T-cell (primary cell): ENCODE results near the gene SIPA1L3. TPM values are rescaled to one million over a fixed set of nuclear protein-coding genes. Genes with fewer than 3 reads are reported as not detected.

ENCODE experiments used
- ATAC-seq, 4 experiments: fragments of 200-7000 bp in 3 of 4; fragments of 150-1000 bp in 1 of 4; cut with Tn5 transposase; replicated peaks in 1 of 4; 1 replicate in 3 of 4; 2 replicates in 1 of 4; pipeline ENCODE4 v1.10.0; 2021; ENCODE audit warnings: moderate library complexity in 3 of 4, mild to moderate bottlenecking in 2 of 4, moderate number of reproducible peaks in 1 of 4
- CTCF ChIA-PET, 2 donors: fragments of 300-600 bp; sonication (Branson Sonifier 250); formaldehyde crosslinking; loops; one replicate each; lab custom pipeline; 2022; ENCODE audit warnings: antibody characterized with exemption in 2 of 2; lab: Charles Lee
- POLR2A ChIA-PET, 2 donors: fragments of 300-600 bp; sonication (Branson Sonifier 250); formaldehyde crosslinking; loops; one replicate each; lab custom pipeline; 2022; ENCODE audit warnings: antibody characterized with exemption in 2 of 2; lab: Charles Lee
- DNase-seq, 35 experiments: peaks; one replicate each; pipeline versions ENCODE4 v3.0.0 to v3.0.0-alpha.2; 2013 to 2023
- H3K27ac ChIP-seq: one replicate; pipeline ENCODE4 v1.5.1; 2013; ENCODE audit warnings: low read length
- H3K27me3 ChIP-seq, 2 experiments: replicated peaks in 1 of 2; 1 replicate in 1 of 2; 2 replicates in 1 of 2; pipeline versions ENCODE4 v1.6.1 to v1.7.0; 2013; ENCODE audit warnings: low read length in 1 of 2, mixed read lengths in 1 of 2; ENCODE audit not compliant: control insufficient read depth in 2 of 2, insufficient read depth in 2 of 2; ENCODE audit errors: extremely low read depth in 1 of 2
- H3K36me3 ChIP-seq, 2 donors: 1 replicate in 1 of 2; 2 replicates in 1 of 2; pipeline versions ENCODE4 v1.6.1 to v1.7.0; 2013; ENCODE audit warnings: low read length in 1 of 2; ENCODE audit not compliant: control insufficient read depth in 2 of 2, insufficient read depth in 1 of 2; ENCODE audit errors: extremely low read depth in 1 of 2
- H3K4me1 ChIP-seq, 2 experiments: 1 replicate in 1 of 2; 2 replicates in 1 of 2; pipeline versions ENCODE4 v1.6.1 to v1.7.0; 2013; ENCODE audit warnings: low read length in 2 of 2, mixed read lengths in 1 of 2; ENCODE audit not compliant: insufficient read depth in 2 of 2, control insufficient read depth in 1 of 2; ENCODE audit errors: extremely low read depth in 1 of 2
- H3K4me3 ChIP-seq, 2 donors: 1 replicate in 1 of 2; 2 replicates in 1 of 2; pipeline versions ENCODE4 v1.5.1 to v1.7.0; 2013; ENCODE audit warnings: mild to moderate bottlenecking in 2 of 2, low read length in 1 of 2, moderate library complexity in 1 of 2; ENCODE audit not compliant: control insufficient read depth in 1 of 2; ENCODE audit errors: extremely low read depth in 1 of 2
- H3K9me3 ChIP-seq: 2 replicates; pipeline ENCODE4 v1.7.0; 2013
- H3K27ac Mint-ChIP-seq, 2 donors: one replicate each; pipeline ENCODE4 v1.8.0; 2020 to 2021; ENCODE audit warnings: mild to moderate bottlenecking in 2 of 2, mixed read lengths in 2 of 2
- H3K27me3 Mint-ChIP-seq, 2 donors: one replicate each; pipeline ENCODE4 v1.8.0; 2021 to 2022; ENCODE audit warnings: mixed read lengths in 2 of 2
- H3K36me3 Mint-ChIP-seq: one replicate; pipeline ENCODE4 v1.8.0; 2021; ENCODE audit warnings: mixed read lengths
- H3K4me1 Mint-ChIP-seq, 3 donors: one replicate each; pipeline ENCODE4 v1.8.0; 2020 to 2022; ENCODE audit warnings: mixed read lengths in 3 of 3, mild to moderate bottlenecking in 1 of 3
- H3K4me3 Mint-ChIP-seq, 3 donors: one replicate each; pipeline ENCODE4 v1.8.0; 2020 to 2022; ENCODE audit warnings: mild to moderate bottlenecking in 3 of 3, mixed read lengths in 3 of 3, moderate library complexity in 3 of 3
- H3K9me3 Mint-ChIP-seq, 3 donors: one replicate each; pipeline ENCODE4 v1.8.0; 2020 to 2022; ENCODE audit warnings: mixed read lengths in 3 of 3
- WGBS: methylation state at CpG from one replicate; pipeline ENCODE4 v1.1.5; 2013; ENCODE audit warnings: missing lambda C conversion rate; ENCODE audit not compliant: insufficient coverage; 5-methylcytosine and 5-hydroxymethylcytosine counted together
- total RNA-seq, 35 experiments: library from RNA in 6 of 35; stranded (reverse) in 6 of 35; fragments of 120-200 nt in 1 of 35; gene quantifications; one replicate each; pipeline versions ENCODE4 v1.2.1 to v1.2.4 and lab custom pipeline; 2013 to 2026

Gene SIPA1L3
- total RNA-seq, 5 donors from 2014 or later (not counting 1 experiment from before 2014, with no cell fraction given), result 26.2 to 40.6 (median 35.5) TPM

DNA sequence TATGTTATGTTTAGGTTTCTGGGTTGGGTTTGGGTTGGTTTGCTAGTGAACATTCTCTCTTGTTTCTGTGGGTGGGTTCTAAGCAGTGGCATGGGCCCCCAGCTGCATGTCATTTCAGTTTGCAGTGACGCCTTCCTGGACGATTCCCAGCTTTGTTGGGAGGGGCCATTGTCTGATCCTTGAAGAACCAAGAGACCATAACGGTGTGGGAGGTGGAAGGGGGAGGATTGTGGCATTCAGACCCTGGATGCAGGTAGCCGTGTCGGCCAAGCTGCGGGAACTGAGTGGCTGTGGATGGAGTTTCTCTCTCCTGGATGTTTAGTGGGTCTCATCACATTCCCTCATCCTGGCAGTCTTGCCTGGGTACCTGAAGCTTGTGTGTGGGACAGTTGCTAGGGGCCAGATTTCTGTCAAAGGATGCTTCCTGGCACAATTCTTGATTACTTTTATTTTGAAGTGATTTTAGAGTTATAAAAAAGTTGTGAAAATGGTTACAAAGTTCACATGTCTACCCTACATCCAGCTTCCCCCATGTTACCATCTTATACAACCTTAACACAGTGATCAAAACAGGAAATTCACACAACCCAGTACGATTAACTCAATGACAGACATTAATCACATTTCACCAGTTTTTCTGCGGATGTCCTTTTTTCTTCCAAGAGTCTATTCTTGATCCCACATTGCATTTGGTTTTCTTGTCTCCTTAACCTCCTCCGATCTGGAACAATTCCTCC is 123.8 kb downstream of the SIPA1L3 start:
- H3K36me3 ChIP-seq, result peaks cover 5% of the 10 kb centered on the region in 2 donors
- no peak for DNase-seq
- Mint-ChIP-seq H3K27me3 (no peaks in the 10 kb centered on the region), H3K9me3 (peaks cover 0 to 5% (median 4%) of the 10 kb centered on the region in 3 donors), H3K27ac (no peak overlapping the region), H3K4me3 (no peak overlapping the region), H3K4me1 (peaks cover 0 to 16% (median 6%) of the 10 kb centered on the region in 3 donors), H3K36me3 (peaks cover 31% of the 10 kb centered on the region)
- ATAC-seq, result no peak
- no peaks in the 10 kb centered on the region for H3K9me3 ChIP-seq
- H3K27me3 ChIP-seq, result no peaks in the 10 kb centered on the region
- 75% methylated on average over 6 of the region's 9 CpGs for WGBS
- ChIA-PET CTCF (no interaction called here), POLR2A (no interaction called here)
- no peak overlapping the region for H3K4me3 ChIP-seq
- no peaks in the 10 kb centered on the region for H3K4me1 ChIP-seq
- H3K27ac ChIP-seq, result no peak overlapping the region

DNA sequence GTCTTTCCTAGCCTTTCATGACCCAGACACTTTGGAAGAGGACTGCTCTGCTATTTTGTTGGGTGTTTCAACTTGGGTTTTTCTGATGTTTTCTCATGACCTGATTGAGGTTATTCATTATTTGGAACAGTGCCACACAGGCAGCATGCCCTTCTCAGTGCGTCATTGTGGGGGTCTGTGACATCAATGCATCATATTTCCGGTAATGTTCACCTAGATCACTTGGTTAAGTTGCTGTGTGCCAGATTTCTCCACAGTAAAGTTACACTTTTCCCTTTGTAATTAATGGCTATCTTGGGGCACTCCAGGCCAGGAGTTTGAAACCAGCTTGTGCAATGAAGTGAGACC is 124.4 kb downstream of the SIPA1L3 start:
- Histone ChIP-seq H3K4me1 (no peaks in the 10 kb centered on the region), H3K36me3 (peaks cover 5% of the 10 kb centered on the region in 2 donors), H3K4me3 (no peak overlapping the region), H3K9me3 (no peaks in the 10 kb centered on the region), H3K27me3 (no peaks in the 10 kb centered on the region), H3K27ac (no peak overlapping the region)
- Mint-ChIP-seq H3K4me3 (no peak overlapping the region), H3K27me3 (no peaks in the 10 kb centered on the region), H3K36me3 (peaks cover 31% of the 10 kb centered on the region), H3K9me3 (peaks cover 0 to 5% (median 4%) of the 10 kb centered on the region in 3 donors), H3K27ac (no peak overlapping the region), H3K4me1 (peaks cover 0 to 17% (median 6%) of the 10 kb centered on the region in 3 donors)
- ChIA-PET POLR2A (no interaction called here), CTCF (no interaction called here)
- ATAC-seq, result no peak
- 100% methylated on average over 1 of the region's 2 CpGs for WGBS
- no peak for DNase-seq

DNA sequence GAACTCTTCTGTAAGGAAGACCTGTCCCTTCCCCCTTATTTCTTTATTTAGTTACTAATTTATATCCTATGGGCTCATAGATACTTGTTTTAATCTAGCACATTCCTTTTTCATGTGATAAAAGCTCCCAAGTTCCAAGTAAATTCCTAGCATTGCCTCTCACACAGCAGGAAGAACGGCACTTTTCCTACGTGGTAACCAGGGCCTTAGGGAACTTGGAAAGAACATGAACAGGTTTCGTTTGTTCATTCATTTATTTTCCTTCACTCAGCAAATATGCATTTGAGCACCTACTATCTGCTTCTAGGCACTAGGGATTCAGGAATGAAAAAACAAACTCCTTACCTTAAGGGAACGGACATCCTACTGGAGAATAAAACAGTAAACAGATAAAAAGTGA is 125.1 kb downstream of the SIPA1L3 start:
- Mint-ChIP-seq H3K27me3 (no peaks in the 10 kb centered on the region), H3K36me3 (peaks cover 27% of the 10 kb centered on the region), H3K4me1 (peaks cover 0 to 17% (median 6%) of the 10 kb centered on the region in 3 donors), H3K27ac (no peak overlapping the region), H3K9me3 (peaks cover 0 to 5% (median 4%) of the 10 kb centered on the region in 3 donors), H3K4me3 (no peak overlapping the region)
- peaks cover 5% of the 10 kb centered on the region in 2 donors for H3K36me3 ChIP-seq
- no peak overlapping the region for H3K4me3 ChIP-seq
- no peaks in the 10 kb centered on the region for H3K4me1 ChIP-seq
- ATAC-seq (no peak), DNase-seq (no peak)
- WGBS, result 89% methylated on average over 3 of the region's 4 CpGs
- no peaks in the 10 kb centered on the region for H3K27me3 ChIP-seq
- ChIA-PET CTCF (no interaction called here), POLR2A (no interaction called here)
- H3K27ac ChIP-seq, result no peak overlapping the region
- no peaks in the 10 kb centered on the region for H3K9me3 ChIP-seq

DNA sequence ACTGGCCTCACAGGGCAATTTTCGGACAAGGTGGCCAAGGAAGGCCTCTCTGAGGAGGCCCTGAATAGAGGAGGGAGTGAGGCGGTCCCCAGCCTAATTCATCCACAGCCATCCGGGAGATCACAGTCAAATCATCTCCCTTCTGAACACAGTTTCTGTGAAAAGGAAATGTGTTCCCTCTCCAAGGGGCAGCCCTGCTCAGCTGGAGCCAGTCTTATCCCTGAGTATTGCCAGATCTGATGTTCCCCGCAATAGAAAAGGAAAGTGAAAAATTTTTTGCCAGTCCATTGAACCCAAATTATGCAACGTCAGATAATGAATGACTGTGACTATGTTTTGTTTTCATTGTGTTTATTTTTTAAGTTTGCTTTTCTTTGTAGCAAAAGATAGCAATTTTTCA is 125.9 kb downstream of the SIPA1L3 start:
- peaks cover 0 to 17% (median 6%) of the 10 kb centered on the region in 3 donors for H3K4me1 Mint-ChIP-seq
- no peaks in the 10 kb centered on the region for H3K27me3 ChIP-seq
- ChIA-PET POLR2A (no interaction called here), CTCF (no interaction called here)
- ATAC-seq, result no peak
- H3K4me3 ChIP-seq, result no peak overlapping the region
- H3K36me3 Mint-ChIP-seq, result peaks cover 27% of the 10 kb centered on the region
- H3K4me3 Mint-ChIP-seq, result no peak overlapping the region
- H3K4me1 ChIP-seq, result no peaks in the 10 kb centered on the region
- H3K27ac ChIP-seq, result no peak overlapping the region
- H3K9me3 ChIP-seq, result no peaks in the 10 kb centered on the region
- H3K36me3 ChIP-seq, result peaks cover 5% of the 10 kb centered on the region in 2 donors
- DNase-seq, result no peak
- H3K9me3 Mint-ChIP-seq, result peaks cover 0 to 5% (median 4%) of the 10 kb centered on the region in 3 donors
- no peaks in the 10 kb centered on the region for H3K27me3 Mint-ChIP-seq
- WGBS, result 88% methylated on average over 2 of the region's 5 CpGs
- peak overlapping the region in 1 of 2 donors; percentile 11 for H3K27ac Mint-ChIP-seq

DNA sequence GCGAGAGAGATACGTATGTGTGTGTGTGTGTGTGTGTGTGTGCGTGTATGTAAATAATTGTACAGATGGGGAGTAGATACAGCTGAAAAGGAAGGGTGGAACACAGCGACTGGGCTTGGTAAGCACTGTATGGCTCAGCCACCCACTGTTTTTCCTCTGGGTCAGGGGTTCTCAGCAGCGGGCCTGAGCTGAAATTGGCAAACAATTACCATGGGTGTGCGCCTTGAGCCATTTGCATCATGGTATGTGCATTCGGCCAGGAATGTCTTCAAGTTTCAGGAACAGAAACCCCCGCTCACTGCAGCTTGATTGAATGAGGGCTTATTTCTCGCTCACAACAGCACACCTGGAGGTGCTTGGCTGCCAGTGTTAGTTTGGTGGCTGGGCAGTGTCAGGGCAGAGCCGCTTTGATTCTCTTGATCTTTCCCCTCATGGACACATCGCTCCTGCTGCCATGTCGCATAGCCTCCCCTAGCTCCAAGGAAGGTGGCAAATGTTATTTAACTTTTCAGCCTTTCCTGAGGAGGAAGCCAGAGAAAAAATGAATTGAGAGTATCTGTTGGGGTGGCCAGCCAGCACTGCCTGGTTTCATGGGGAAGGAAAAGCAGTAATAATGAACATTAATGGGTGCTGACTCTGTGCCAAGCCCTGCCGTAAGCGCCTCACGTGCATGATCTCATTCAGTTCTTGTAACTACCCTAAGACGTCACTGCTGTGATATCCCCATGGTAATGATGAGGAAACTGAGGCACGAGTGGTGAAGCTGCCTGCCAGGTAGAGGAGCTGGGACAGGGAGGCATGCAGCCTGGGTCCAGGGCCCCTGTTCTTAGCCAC is 126.9 kb downstream of the SIPA1L3 start:
- Histone ChIP-seq H3K36me3 (peaks cover 5% of the 10 kb centered on the region in 2 donors), H3K9me3 (no peaks in the 10 kb centered on the region), H3K27ac (no peak overlapping the region), H3K4me1 (no peaks in the 10 kb centered on the region), H3K4me3 (no peak overlapping the region), H3K27me3 (no peaks in the 10 kb centered on the region)
- 71% methylated on average over 7 of the region's 17 CpGs for WGBS
- H3K27me3 Mint-ChIP-seq, result no peaks in the 10 kb centered on the region
- H3K4me3 Mint-ChIP-seq, result no peak overlapping the region
- peaks cover 23% of the 10 kb centered on the region for H3K36me3 Mint-ChIP-seq
- H3K9me3 Mint-ChIP-seq, result peaks cover 0 to 5% (median 4%) of the 10 kb centered on the region in 3 donors
- ATAC-seq (no peak), DNase-seq (peak in 1 of 35 experiments; percentile 12)
- no peak overlapping the region for H3K27ac Mint-ChIP-seq
- peaks cover 0 to 17% (median 6%) of the 10 kb centered on the region in 3 donors for H3K4me1 Mint-ChIP-seq
- ChIA-PET CTCF (no interaction called here), POLR2A (no interaction called here)

DNA sequence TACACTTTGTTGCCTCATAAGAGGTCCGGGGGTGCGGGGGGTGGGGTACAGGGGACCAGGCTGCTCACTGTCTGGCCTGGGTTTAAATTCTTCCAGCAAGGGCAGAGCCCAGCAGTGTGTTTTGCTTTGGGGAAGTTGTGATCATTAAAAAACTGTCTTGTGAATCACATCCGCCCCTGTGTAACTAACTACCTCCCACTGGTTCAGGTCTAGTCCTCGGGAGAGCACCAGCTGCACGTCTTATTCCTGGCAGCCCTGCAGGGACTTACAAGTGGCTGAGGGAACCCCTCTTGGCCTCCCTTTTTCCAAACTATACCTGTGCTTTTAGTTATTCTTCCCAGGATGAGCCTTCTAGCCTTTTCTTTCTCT is 127.5 kb downstream of the SIPA1L3 start:
- H3K9me3 Mint-ChIP-seq, result peaks cover 0 to 5% (median 4%) of the 10 kb centered on the region in 3 donors
- H3K27ac Mint-ChIP-seq, result no peak overlapping the region
- Histone ChIP-seq H3K27ac (no peak overlapping the region), H3K4me1 (no peaks in the 10 kb centered on the region), H3K4me3 (no peak overlapping the region), H3K27me3 (no peaks in the 10 kb centered on the region), H3K9me3 (no peaks in the 10 kb centered on the region), H3K36me3 (peaks cover 5% of the 10 kb centered on the region in 2 donors)
- peak in 1 of 35 experiments; percentile 2 for DNase-seq
- peaks cover 19% of the 10 kb centered on the region for H3K36me3 Mint-ChIP-seq
- H3K27me3 Mint-ChIP-seq, result no peaks in the 10 kb centered on the region
- ChIA-PET CTCF (no interaction called here), POLR2A (no interaction called here)
- ATAC-seq, result no peak
- WGBS, result 81% methylated on average over 2 of the region's 5 CpGs
- no peak overlapping the region for H3K4me3 Mint-ChIP-seq
- peaks cover 0 to 17% (median 6%) of the 10 kb centered on the region in 3 donors for H3K4me1 Mint-ChIP-seq
